DOHH2 (cell line): Measurements from ENCODE around the gene DMAP1.

ENCODE experiments used
- H3F3A ChIP-seq: fragments of 200-600 bp; sonication (generic), shearing (Covaris generic); 2 replicates; pipeline ENCODE4 v1.6.0; 2016; ENCODE audit warnings: antibody characterized with exemption, mild to moderate bottlenecking; ENCODE audit not compliant: control insufficient read depth, insufficient read depth
- H3K27ac ChIP-seq: fragments of 200-600 bp; sonication (generic); 2 replicates; pipeline ENCODE4 v1.5.1; 2014; ENCODE audit warnings: low read depth, mild to moderate bottlenecking, low read length, moderate library complexity
- H3K27me3 ChIP-seq: fragments of 200-600 bp; sonication (generic); 2 replicates; pipeline ENCODE4 v1.6.1; 2014; ENCODE audit warnings: mild to moderate bottlenecking, low read length, mixed read lengths; ENCODE audit not compliant: control insufficient read depth
- H3K36me3 ChIP-seq: fragments of 200-600 bp; sonication (generic); 2 replicates; pipeline ENCODE4 v1.6.1; 2014; ENCODE audit warnings: mild to moderate bottlenecking, low read length, moderate library complexity, mixed read lengths; ENCODE audit not compliant: control insufficient read depth
- H3K4me1 ChIP-seq: fragments of 200-600 bp; sonication (generic); 2 replicates; pipeline ENCODE4 v1.6.1; 2014; ENCODE audit warnings: mild to moderate bottlenecking, low read length, mixed read lengths; ENCODE audit not compliant: control insufficient read depth
- H3K4me2 ChIP-seq: fragments of 200-600 bp; sonication (generic); 2 replicates; pipeline ENCODE4 v1.6.0; 2014; ENCODE audit warnings: mild to moderate bottlenecking, low read length, moderate library complexity
- H3K4me3 ChIP-seq: fragments of 200-600 bp; sonication (generic); 2 replicates; pipeline ENCODE4 v1.5.1; 2014; ENCODE audit warnings: mild to moderate bottlenecking, low read length, mixed read lengths
- H3K79me2 ChIP-seq: fragments of 200-600 bp; sonication (generic); 2 replicates; pipeline ENCODE4 v1.6.1; 2014; ENCODE audit warnings: mild to moderate bottlenecking, low read length, mixed read lengths; ENCODE audit not compliant: control insufficient read depth
- H3K9me2 ChIP-seq: fragments of 200-600 bp; sonication (generic); replicated peaks from 2 replicates; pipeline ENCODE4 v1.6.1; 2014; ENCODE audit warnings: mild to moderate bottlenecking, low read length, mixed read lengths; ENCODE audit not compliant: control insufficient read depth
- H3K9me3 ChIP-seq: fragments of 200-600 bp; sonication (generic); 2 replicates; pipeline ENCODE4 v1.6.1; 2014; ENCODE audit warnings: antibody characterized with exemption, low read length, mixed read lengths; ENCODE audit not compliant: control insufficient read depth, insufficient read depth
- H4K20me1 ChIP-seq: fragments of 200-600 bp; sonication (generic); 2 replicates; pipeline ENCODE4 v1.6.0; 2014; ENCODE audit warnings: low read depth, mild to moderate bottlenecking, antibody characterized with exemption, low read length, moderate library complexity; ENCODE audit not compliant: control insufficient read depth, insufficient read depth
- EZH2phosphoT487 ChIP-seq: fragments of 200-600 bp; sonication (generic); IDR thresholded peaks from 2 replicates; pipeline ENCODE4 v1.6.1; 2017; ENCODE audit warnings: borderline replicate concordance, mild to moderate bottlenecking, antibody characterized with exemption, low read length, moderate library complexity, mixed read lengths
- TF ChIP-seq, protein P1 (sequence below): fragments of 200-600 bp; sonication (generic); IDR thresholded peaks from one replicate; pipeline ENCODE4 v1.5.1; 2014; ENCODE audit warnings: antibody characterized with exemption, mild to moderate bottlenecking, low read depth, low read length; ENCODE audit not compliant: poor library complexity, severe bottlenecking

DMAP1 gene

DNA sequence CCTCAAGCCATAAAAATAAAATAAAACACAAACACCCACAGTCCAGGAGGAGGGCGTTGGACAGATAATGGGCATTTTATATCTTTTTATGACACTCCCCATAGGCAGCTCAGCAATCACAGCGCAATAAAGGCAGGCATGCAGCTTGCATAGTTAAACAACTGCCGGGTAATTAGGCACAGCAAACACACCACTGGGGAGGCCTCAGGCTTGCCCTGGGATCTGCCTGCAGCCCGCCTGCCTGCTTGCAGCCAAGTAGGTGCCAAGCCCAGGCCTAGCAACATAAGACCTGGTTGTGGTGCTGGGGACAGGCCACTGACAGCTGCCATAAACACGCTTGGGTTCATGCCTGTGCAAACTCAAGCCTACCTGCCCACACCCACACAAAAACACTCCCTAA is 54.2 kb downstream of the DMAP1 start:
- no peak for TF ChIP-seq EZH2phosphoT487
- TF ChIP-seq, protein P1, sequence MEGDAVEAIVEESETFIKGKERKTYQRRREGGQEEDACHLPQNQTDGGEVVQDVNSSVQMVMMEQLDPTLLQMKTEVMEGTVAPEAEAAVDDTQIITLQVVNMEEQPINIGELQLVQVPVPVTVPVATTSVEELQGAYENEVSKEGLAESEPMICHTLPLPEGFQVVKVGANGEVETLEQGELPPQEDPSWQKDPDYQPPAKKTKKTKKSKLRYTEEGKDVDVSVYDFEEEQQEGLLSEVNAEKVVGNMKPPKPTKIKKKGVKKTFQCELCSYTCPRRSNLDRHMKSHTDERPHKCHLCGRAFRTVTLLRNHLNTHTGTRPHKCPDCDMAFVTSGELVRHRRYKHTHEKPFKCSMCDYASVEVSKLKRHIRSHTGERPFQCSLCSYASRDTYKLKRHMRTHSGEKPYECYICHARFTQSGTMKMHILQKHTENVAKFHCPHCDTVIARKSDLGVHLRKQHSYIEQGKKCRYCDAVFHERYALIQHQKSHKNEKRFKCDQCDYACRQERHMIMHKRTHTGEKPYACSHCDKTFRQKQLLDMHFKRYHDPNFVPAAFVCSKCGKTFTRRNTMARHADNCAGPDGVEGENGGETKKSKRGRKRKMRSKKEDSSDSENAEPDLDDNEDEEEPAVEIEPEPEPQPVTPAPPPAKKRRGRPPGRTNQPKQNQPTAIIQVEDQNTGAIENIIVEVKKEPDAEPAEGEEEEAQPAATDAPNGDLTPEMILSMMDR, result no peak
- Histone ChIP-seq H3K79me2 (no peaks in the 10 kb centered on the region), H4K20me1 (no peaks in the 10 kb centered on the region), H3K4me1 (no peaks in the 10 kb centered on the region), H3K9me3 (no peaks in the 10 kb centered on the region), H3K27me3 (no peaks in the 10 kb centered on the region), H3K36me3 (no peaks in the 10 kb centered on the region), H3F3A (no peaks in the 10 kb centered on the region), H3K4me2 (no peak overlapping the region), H3K27ac (no peak overlapping the region), H3K9me2 (no peaks in the 10 kb centered on the region), H3K4me3 (no peak overlapping the region)

DNA sequence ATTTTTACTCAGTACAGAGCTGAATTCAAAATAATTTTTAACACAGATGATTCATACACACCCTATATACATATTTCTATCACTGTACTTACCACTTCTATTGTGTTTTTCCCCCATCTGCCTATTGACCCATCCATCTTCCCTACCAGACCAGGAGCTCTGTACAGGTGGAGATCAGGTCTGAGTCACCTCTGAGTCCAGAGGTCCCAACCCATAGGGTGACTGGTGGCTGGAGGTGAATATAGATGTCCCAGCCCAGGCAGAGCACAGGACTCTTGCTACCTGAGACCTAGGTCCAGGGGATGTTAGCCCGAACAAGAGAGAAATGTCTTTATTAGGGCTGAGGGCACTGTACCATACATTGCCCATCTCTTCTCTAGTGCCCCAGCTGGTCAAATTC is 54.8 kb downstream of the DMAP1 start:
- TF ChIP-seq, protein P1, result no peak
- TF ChIP-seq EZH2phosphoT487, result no peak

More for the DNA sequence above, 54.8 kb downstream of the DMAP1 start:
- Histone ChIP-seq H3K9me3 (no peaks in the 10 kb centered on the region), H4K20me1 (no peaks in the 10 kb centered on the region), H3K4me3 (no peak overlapping the region), H3K36me3 (no peaks in the 10 kb centered on the region), H3F3A (no peaks in the 10 kb centered on the region), H3K79me2 (no peaks in the 10 kb centered on the region), H3K27me3 (no peaks in the 10 kb centered on the region), H3K9me2 (no peaks in the 10 kb centered on the region), H3K27ac (no peak overlapping the region), H3K4me1 (no peaks in the 10 kb centered on the region), H3K4me2 (no peak overlapping the region)
